GM19468 (cell line): ENCODE results near the gene MET.

Experiments used
- ATAC-seq: cut with Tn5 transposase; IDR thresholded peaks from one replicate; pipeline ENCODE4 v1.9.1; 2021; ENCODE audit warnings: mild to moderate bottlenecking, moderate library complexity, moderate number of reproducible peaks; ENCODE audit not compliant: unreplicated experiment; ENCODE audit errors: extremely low read depth

The MET gene

DNA sequence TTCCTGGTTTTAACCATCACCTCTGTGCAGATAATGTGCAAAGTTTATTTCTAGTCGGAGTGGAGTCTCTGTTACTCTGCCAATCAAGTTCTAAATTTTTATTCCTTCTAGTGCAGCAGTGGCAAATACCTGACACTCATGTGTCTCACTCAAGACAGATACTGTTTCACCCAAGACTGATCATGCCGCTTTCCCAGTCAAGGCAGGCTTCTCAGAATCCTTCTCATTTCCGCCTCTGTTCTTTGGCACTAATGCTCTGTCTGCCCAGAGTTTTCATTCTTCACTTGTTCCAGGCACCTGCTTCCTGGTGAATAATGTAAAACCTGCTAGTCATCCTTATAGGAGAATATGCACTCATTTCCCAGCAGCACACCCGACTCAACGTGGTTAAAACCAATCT, 24.7 kb downstream of the MET start:
- ATAC-seq: no peak

DNA sequence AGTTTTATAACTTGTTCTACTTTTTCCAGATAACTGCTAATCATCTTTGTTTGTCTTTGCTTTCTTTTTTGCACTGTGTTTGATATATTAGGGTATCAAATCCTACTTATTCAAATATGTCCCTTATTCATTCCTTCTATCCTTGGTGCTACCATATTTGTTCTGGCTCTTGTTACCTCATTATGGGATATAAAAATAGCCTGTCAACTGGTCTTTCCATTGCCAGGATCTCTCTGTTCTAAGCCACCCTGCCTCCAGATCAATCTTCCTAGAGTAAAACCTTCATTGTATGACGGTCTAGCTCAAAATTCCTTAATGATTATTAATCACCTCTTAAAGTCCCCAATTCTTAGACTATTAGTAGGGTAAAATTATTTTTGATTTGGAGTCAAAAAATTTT, 25.2 kb downstream of the MET start:
- ATAC-seq: no peak

DNA sequence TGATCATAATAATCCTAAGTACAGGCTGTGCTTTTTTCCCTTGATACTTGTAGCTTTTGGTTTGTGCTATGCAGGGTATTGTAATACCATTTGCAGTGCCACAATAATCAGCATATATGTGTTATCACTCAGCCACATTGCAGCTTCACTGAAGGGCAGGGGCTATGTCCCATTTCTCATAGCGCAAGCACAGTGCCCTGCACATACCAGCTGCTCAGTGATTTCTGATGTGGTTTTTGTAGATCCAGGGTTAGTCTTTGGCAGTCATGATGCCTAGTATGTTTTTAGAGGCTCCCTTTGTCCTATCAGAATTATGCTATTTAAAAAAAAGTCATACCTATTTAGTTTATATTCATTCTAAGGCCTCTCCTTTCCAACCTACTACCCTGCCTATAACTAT, 25.8 kb downstream of the MET start:
- ATAC-seq: no peak

DNA sequence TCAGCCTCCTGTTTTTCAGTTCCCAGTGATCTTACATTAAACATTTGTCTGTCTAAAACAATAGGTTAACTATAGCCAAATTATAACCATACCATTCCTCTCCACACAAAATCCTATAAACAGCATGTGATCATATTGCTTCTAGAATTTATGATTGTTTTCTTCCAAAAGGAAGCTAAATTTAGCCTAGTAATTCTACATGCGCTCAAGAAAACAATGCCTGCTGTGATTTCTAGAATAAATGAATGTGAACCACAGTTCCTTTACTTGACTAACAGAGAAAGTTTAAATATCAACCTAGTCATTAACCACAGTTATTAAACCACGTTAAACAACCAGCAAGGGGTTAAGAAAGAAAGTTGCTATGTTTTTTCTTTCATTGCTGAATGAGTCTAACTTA, 26.4 kb downstream of the MET start:
- no peak for ATAC-seq

- no peak for ATAC-seq
Measured at GRCh38 chr7:116698930-116699721, 27.1 kb downstream of the MET start.

GRCh38 chr7:116699722-116700120, 27.7 kb downstream of the MET start:
- ATAC-seq: no peak

DNA sequence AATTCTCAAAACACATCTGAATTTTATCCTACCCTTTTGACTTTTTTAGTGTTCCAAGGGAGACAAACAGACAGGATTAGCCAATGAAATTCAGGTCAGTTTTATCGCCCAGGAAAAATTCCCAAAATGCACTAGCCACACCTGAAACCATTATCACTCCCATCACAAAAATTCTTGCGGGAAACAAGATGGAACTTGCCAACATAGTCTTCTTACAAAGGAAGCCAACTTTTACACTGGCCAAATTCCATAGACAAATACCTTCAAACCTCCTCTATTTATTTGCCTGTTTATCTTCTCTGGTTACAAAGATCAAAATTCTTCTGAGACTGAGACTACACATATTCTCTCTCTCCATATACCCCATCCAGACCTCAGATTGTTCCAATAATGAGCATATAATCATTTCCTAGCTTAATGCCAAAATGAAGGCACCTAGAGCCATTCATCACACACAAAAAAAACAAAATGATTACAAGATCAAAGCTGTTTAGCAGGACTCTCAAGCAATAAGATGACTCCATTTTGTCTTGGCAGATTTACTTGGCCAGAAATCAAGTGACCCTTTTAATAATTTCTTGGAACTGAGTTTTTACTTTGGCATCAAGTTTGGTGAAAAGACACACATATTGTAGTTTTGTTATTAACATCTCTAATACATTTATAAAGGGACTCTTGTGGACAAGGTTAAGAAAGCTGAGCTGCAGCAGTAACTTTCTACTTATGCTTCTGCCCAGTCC, 30.2 kb downstream of the MET start:
- no peak for ATAC-seq

DNA sequence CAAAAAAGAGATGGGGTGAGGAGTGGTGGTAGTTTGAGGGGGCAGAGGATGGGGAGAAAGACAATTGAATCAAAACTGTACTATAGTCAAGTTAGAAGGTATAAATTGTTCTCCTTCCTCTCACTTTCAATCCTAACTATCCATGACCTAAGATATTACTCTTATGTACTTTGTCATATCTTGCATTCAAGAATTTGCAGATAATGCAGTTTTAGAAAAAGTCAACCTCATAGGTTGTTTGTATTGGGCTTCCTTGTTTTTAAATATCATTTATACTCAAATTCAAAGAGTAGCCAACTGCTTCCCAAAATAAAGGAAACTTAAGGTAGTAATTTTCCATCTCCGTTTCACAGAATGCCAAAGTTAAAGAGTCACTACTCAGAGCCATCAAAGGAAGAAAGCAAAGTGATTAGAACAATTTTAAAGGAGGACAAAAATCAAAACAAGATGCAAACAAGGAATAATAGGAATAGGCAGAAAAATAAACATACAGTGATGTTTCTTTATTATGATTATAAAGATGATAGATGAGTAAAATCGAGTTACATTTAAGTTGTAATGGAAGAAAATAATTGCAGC, 32.7 kb downstream of the MET start:
- no peak for ATAC-seq

- ATAC-seq: no peak
Measured at GRCh38 chr7:116705419-116705818, 33.4 kb downstream of the MET start.

DNA sequence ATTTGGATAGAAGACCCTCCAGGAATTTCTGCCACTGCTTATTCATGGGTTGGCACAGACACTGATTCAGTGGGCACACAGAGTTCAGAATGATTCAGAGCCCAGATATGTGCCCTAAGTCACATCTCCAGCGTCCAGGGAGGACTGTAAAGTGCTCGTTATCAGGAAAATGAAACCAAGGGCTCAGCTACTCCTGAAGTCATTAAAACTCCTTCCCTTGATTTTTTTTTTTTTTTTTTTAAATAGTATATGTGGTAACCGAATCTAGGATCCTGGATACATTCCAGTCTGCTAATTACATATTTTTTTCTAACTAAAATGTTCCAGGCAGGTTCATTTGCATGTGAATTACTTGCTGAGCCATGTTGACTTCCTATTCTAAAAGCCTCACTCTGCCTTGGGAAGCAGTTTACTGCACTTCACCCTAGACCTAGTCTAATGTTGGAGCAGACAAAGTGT, 34.7 kb downstream of the MET start:
- no peak for ATAC-seq

GRCh38 chr7:116707289-116707688, 35.3 kb downstream of the MET start:
- ATAC-seq: no peak

GRCh38 chr7:116708248-116708647, 36.3 kb downstream of the MET start:
- ATAC-seq: no peak

GRCh38 chr7:116708861-116709260, 36.9 kb downstream of the MET start:
- ATAC-seq: no peak

- no peak for ATAC-seq
Measured at GRCh38 chr7:116709336-116709735, 37.3 kb downstream of the MET start.

- ATAC-seq: no peak
Measured at GRCh38 chr7:116710764-116711452, 38.9 kb downstream of the MET start.

DNA sequence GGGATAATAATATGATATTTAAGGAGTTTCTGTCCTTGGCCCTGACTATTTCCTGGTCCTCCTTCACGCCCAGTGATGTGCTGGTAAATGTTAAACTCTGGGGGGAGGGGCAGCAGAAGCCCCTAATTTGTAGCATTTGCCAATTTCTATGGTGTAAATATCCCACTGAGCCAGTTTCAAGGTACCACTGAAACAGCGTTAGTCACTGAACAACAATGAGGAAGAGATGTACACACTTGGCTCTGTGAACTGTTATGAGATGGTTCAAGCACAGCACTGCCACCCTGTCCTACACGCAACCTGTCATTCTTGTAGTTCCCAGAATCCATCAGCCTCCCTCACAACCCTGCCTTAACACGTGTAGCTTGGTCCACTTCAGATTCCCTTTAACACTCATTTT, 39.8 kb downstream of the MET start:
- no peak for ATAC-seq

GRCh38 chr7:116713500-116713899, 41.5 kb downstream of the MET start:
- ATAC-seq: no peak

GRCh38 chr7:116713918-116714317, 41.9 kb downstream of the MET start:
- no peak for ATAC-seq

- ATAC-seq: no peak
Measured at GRCh38 chr7:116715077-116715476, 43.1 kb downstream of the MET start.

GRCh38 chr7:116717137-116717536, 45.1 kb downstream of the MET start:
- ATAC-seq: no peak
